Activated CD4-positive, alpha-beta T cell treated with anti-CD3 and anti-CD28 coated beads for 36 hours (primary cell): ENCODE measurements around the gene PRR13. TPM values are rescaled to one million over a fixed set of nuclear protein-coding genes. Genes with fewer than 3 reads are reported as not detected.
"Not testable (repeated sequence)": the region's sequence is repeated elsewhere in the genome, so short reads cannot be mapped to it uniquely, and the experiment has no call there.

Experiments used
- ATAC-seq: fragments of 200-7000 bp; cut with Tn5 transposase; one replicate; pipeline ENCODE4 v1.10.0; 2021; ENCODE audit warnings: mild to moderate bottlenecking, moderate library complexity
- CTCF ChIA-PET: fragments of 350-600 bp; sonication (Branson Sonifier 250); formaldehyde crosslinking; loops from one replicate; lab custom pipeline; 2021; ENCODE audit warnings: antibody characterized with exemption; lab: Charles Lee
- POLR2A ChIA-PET: fragments of 350-600 bp; sonication (Branson Sonifier 250); formaldehyde crosslinking; loops from one replicate; lab custom pipeline; 2021; ENCODE audit warnings: antibody characterized with exemption, inconsistent platforms; lab: Charles Lee
- DNase-seq: peaks from one replicate; pipeline ENCODE4 v3.0.0-alpha.2; 2020
- H3K27ac Mint-ChIP-seq: one replicate; pipeline ENCODE4 v1.8.0; 2021; ENCODE audit warnings: mixed read lengths
- H3K27me3 Mint-ChIP-seq: one replicate; pipeline ENCODE4 v1.8.0; 2021; ENCODE audit warnings: mixed read lengths
- H3K36me3 Mint-ChIP-seq: one replicate; pipeline ENCODE4 v1.8.0; 2021; ENCODE audit warnings: low read depth, mixed read lengths
- H3K4me1 Mint-ChIP-seq: one replicate; pipeline ENCODE4 v1.8.0; 2021; ENCODE audit warnings: mixed read lengths
- H3K4me3 Mint-ChIP-seq: one replicate; pipeline ENCODE4 v1.8.0; 2021; ENCODE audit warnings: mild to moderate bottlenecking, moderate library complexity, mixed read lengths
- H3K9me3 Mint-ChIP-seq: one replicate; pipeline ENCODE4 v1.8.0; 2021; ENCODE audit warnings: low read depth, mixed read lengths
- intact Hi-C, 2 experiments: fragments of 100-400 bp; cut with DNase I in 1 of 2; cut with micrococcal nuclease in 1 of 2; formaldehyde crosslinking; loops; one replicate each; pipeline versions ENCODE4 v1.14.2 to v1.15.1; 2022 to 2024; cut with DNase I, micrococcal nuclease
- total RNA-seq, 2 experiments: library from RNA; stranded (reverse); gene quantifications; one replicate each; pipeline ENCODE4 v1.2.3, GENCODE V29; 2021

The PRR13 gene
- 100 to 1,000 TPM; 250 to 266 TPM for total RNA-seq

- intact Hi-C loops: loop anchor here (1.0 kb wide), 12 partner anchors 10 to 435 kb away; partner anchors contain the start of genes AAAS (in 1 of the 2), CSAD (in 1 of the 2), EIF4B (in 1 of the 2) and PFDN5 (in 1 of the 2)
These were observed at the start of gene PRR13 for GRCh38 chr12:53441040-53441833. TSS of gene PRR13 (plus strand) at chr12:53441734. CDS start at chr12:53442715, 981 bp downstream.

DNA sequence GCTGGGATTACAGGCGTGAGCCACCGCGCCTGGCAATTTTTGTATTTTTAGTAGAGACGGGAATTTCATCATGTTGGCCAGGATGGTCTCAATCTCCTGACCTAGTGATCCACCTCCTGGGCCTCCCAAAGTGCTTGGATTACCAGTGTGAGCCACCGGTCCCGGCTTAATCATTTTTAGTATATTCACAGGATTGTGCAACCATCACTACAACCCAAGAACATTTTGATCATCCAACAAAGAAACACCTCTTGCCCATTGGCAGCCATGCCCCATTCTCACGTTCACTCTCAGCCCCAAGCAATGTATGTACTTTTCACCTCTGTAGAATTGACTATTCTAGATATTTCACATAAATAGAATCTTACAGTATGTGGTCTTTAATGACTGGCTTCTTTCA, 41.6 kb upstream of the PRR13 start:
- no peak for DNase-seq
- H3K9me3 Mint-ChIP-seq: no peaks in the 10 kb centered on the region
- H3K27ac Mint-ChIP-seq: no peak overlapping the region
- ChIA-PET CTCF (no interaction called here), POLR2A (no interaction called here)
- no peaks in the 10 kb centered on the region for H3K27me3 Mint-ChIP-seq
- no peak overlapping the region for H3K4me3 Mint-ChIP-seq
- H3K4me1 Mint-ChIP-seq: peaks cover 10% of the 10 kb centered on the region
- ATAC-seq: no peak
- intact Hi-C loops: no loop called here
- peaks cover 16% of the 10 kb centered on the region for H3K36me3 Mint-ChIP-seq

More at GRCh38 chr12:53441040-53441833, at the start of gene PRR13:
- Mint-ChIP-seq H3K4me1 (peaks cover 30% of the 10 kb centered on the region), H3K36me3 (peaks cover 26% of the 10 kb centered on the region), H3K27ac (peak within 1 kb of the TSS; percentile 95), H3K9me3 (no peaks in the 10 kb centered on the region), H3K27me3 (no peaks in the 10 kb centered on the region), H3K4me3 (peak within 1 kb of the TSS; percentile 92)
- DNase-seq (peak; percentile 100), ATAC-seq (peak; percentile 99)
- POLR2A ChIA-PET: interaction anchor here (0.5 to 1.0 kb wide), 4 partner anchors 21 to 47 kb away, joined by 3 to 4 read pairs (median 3); no protein-coding TSS in a partner anchor
- CTCF ChIA-PET: interaction anchor here (0.6 to 2.1 kb wide), 8 partner anchors 10 to 120 kb away, joined by 3 to 15 read pairs (median 3); partner anchors contain the start of gene AAAS

DNA sequence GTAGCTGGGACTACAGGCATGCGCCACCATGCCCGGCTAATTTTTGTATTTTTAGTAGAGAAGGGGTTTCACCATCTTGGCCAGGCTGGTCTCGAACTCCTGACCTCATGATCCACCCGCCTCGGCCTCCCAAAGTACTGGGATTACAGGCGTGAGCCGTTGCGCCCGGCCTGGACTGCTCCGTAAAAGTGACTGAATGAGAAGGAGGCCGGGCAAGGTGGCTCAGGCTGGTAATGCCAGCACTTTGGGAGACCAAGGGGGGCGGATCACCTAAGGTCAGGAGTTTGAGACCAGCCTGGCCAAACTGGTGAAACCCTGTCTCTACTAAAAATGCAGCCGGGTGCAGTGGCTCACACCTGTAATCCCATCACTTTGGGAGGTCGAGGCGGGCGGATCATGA, 39.2 kb upstream of the PRR13 start:
- DNase-seq, POLR2A ChIA-PET, intact Hi-C loops, H3K4me3 Mint-ChIP-seq, H3K4me1 Mint-ChIP-seq, ATAC-seq, H3K9me3 Mint-ChIP-seq, H3K27me3 Mint-ChIP-seq, H3K27ac Mint-ChIP-seq: not testable (repeated sequence)
- peaks cover 20% of the 10 kb centered on the region for H3K36me3 Mint-ChIP-seq
- CTCF ChIA-PET: interaction anchor here (1.1 to 1.9 kb wide), 3 partner anchors 19 to 57 kb away, joined by 3 to 6 read pairs (median 5); no protein-coding TSS in a partner anchor

DNA sequence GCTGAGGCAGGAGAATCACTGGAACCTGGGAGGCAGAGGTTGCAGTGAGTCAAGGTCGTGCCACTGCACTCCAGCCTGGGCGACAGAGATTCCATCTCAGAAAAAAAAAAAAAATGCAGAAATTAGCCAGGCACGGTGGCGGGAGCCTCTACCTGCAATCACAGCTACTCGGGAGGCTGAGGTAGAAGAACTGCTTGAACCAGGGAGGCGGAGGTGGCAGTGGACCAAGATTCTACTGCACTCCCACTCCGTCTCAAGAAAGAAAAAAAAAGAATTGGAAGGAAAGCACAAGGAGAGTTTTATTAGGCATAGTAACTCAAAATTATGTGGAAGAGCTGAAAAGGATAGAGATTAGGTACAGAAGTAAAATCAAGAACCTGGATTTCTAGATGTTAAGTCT, 38.7 kb upstream of the PRR13 start:
- POLR2A ChIA-PET: no interaction called here
- peaks cover 3% of the 10 kb centered on the region for H3K4me1 Mint-ChIP-seq
- ATAC-seq: no peak
- CTCF ChIA-PET: interaction anchor here (0.7 to 1.2 kb wide), 2 partner anchors 8 to 15 kb away, joined by 3 read pairs; no protein-coding TSS in a partner anchor
- intact Hi-C loops: no loop called here
- H3K9me3 Mint-ChIP-seq: no peaks in the 10 kb centered on the region
- no peak for DNase-seq
- peaks cover 20% of the 10 kb centered on the region for H3K36me3 Mint-ChIP-seq
- H3K27ac Mint-ChIP-seq: no peak overlapping the region
- H3K4me3 Mint-ChIP-seq: no peak overlapping the region
- H3K27me3 Mint-ChIP-seq: no peaks in the 10 kb centered on the region

GRCh38 chr12:53410951-53411350, 30.6 kb upstream of the PRR13 start:
- DNase-seq (no peak), ATAC-seq (no peak)
- intact Hi-C loops: no loop called here
- POLR2A ChIA-PET: no interaction called here
- Mint-ChIP-seq H3K27me3 (no peaks in the 10 kb centered on the region), H3K4me1 (peaks cover 39% of the 10 kb centered on the region), H3K4me3 (no peak overlapping the region), H3K36me3 (peaks cover 46% of the 10 kb centered on the region), H3K27ac (no peak overlapping the region), H3K9me3 (no peaks in the 10 kb centered on the region)
- CTCF ChIA-PET: interaction anchor here (1.1 to 3.2 kb wide), 3 partner anchors 10 to 59 kb away, joined by 3 to 11 read pairs (median 5); partner anchors contain the start of gene AMHR2

DNA sequence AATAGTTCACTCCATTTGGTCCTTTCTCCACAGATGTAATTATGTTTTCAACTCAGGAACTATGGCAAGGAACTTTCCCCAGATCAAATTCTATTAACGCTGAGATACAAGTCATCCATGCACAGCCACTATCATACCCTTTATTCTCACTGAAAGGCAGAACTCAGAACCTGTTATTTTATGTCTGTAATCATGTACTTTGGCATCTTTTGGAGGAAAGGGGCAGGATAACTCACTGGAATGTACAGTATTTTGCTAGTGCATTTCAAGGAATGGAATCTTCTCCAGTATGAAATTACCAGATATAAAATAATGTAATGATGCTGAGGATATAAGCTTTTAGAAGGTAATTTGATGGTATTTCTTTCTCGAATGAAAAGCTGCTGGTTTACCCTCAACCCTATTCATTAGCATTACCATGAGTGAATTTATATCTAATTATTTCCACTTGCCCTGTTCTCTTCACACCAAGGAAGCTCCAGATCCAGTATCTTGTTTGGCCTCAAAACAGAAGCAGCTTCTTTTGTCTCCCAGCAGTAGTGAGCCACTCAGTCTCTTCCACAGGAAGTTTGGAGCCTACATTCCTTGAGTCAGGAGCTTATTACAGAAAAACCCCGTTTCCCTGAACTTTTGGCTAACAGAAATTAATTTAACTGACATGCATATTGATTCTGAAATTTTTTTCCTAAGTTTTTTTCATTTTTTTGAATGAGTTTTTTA, 27.9 kb upstream of the PRR13 start:
- Mint-ChIP-seq H3K27ac (peak overlapping the region; percentile 58), H3K9me3 (no peaks in the 10 kb centered on the region), H3K36me3 (peaks cover 39% of the 10 kb centered on the region), H3K4me1 (peaks cover 58% of the 10 kb centered on the region), H3K27me3 (no peaks in the 10 kb centered on the region), H3K4me3 (no peak overlapping the region)
- ATAC-seq (no peak), DNase-seq (no peak)
- POLR2A ChIA-PET: no interaction called here
- CTCF ChIA-PET: interaction anchor here (0.8 to 5.7 kb wide), 5 partner anchors 18 to 61 kb away, joined by 3 to 43 read pairs (median 4); no protein-coding TSS in a partner anchor
- intact Hi-C loops: loop anchor here in 1 of 2 experiments (2.0 kb wide), 1 partner anchor 17 kb away; no protein-coding TSS in a partner anchor

GRCh38 chr12:53414756-53415417, 26.6 kb upstream of the PRR13 start:
- H3K27ac Mint-ChIP-seq: no peak overlapping the region
- no peak for DNase-seq

DNA sequence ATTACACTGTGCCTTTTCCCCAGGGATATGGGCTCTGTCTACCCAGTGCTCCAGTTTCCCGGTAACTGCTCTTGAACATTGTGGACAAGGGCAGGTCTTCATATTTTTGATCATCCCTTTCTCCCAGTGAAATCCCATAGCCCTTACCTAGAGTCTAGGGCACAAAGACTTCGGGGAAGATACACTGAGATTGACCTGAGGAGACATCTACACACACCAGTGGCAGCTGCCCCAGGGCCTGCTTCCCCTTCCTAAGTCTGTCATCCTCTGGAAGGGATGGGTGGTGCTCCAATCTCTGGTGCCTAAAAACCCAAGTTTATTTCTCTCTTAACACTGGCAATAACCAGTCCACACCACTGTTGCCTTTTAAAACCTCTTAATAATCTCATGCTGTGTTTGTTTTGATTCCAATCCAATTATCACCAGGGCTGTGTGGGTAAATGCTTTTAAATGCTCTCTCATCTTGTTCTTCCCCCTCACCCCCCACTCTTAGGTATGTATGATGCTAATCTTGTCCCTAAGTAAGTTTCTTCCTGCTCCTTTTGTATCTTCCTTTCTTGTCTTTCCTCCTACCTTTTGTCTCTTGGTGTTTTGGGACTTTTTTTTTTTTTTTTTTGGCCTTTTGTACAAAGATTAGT, 25.7 kb upstream of the PRR13 start:
- intact Hi-C loops, H3K9me3 Mint-ChIP-seq, ATAC-seq, POLR2A ChIA-PET, H3K27me3 Mint-ChIP-seq, H3K27ac Mint-ChIP-seq, H3K4me3 Mint-ChIP-seq, DNase-seq: not testable (repeated sequence)
- Mint-ChIP-seq H3K36me3 (peaks cover 25% of the 10 kb centered on the region), H3K4me1 (peaks cover 68% of the 10 kb centered on the region)
- CTCF ChIA-PET: interaction anchor here (0.5 to 5.7 kb wide), 3 partner anchors 32 to 117 kb away, joined by 3 to 43 read pairs (median 3); partner anchors contain the start of gene MYG1

More at GRCh38 chr12:53414756-53415417, 26.6 kb upstream of the PRR13 start:
- ChIA-PET CTCF (interaction anchor here (0.6 to 5.7 kb wide), 6 partner anchors 19 to 91 kb away, joined by 3 to 43 read pairs (median 4); no protein-coding TSS in a partner anchor), POLR2A (interaction anchor here (0.5 to 0.8 kb wide), 3 partner anchors 23 to 63 kb away, joined by 3 read pairs; no protein-coding TSS in a partner anchor)
- Mint-ChIP-seq H3K27me3 (no peaks in the 10 kb centered on the region), H3K4me3 (no peak overlapping the region), H3K9me3 (no peaks in the 10 kb centered on the region), H3K36me3 (peaks cover 31% of the 10 kb centered on the region), H3K4me1 (peaks cover 66% of the 10 kb centered on the region)
- intact Hi-C loops: no loop called here
- ATAC-seq: no peak

- ChIA-PET CTCF (interaction anchor here (0.6 to 5.7 kb wide), 13 partner anchors 11 to 351 kb away, joined by 3 to 43 read pairs (median 5); partner anchors contain the start of gene AAAS), POLR2A (interaction anchor here (0.6 to 0.9 kb wide), 4 partner anchors 38 to 863 kb away, joined by 3 to 5 read pairs (median 4); partner anchors contain the start of genes HNRNPA1, SP1 and TARBP2)
- Mint-ChIP-seq H3K27ac (peak overlapping the region; percentile 30), H3K36me3 (peaks cover 14% of the 10 kb centered on the region), H3K4me1 (peaks cover 65% of the 10 kb centered on the region)
- H3K4me3 Mint-ChIP-seq, H3K9me3 Mint-ChIP-seq, H3K27me3 Mint-ChIP-seq: not testable (repeated sequence)
- DNase-seq (peak; percentile 48), ATAC-seq (peak; percentile 46)
- intact Hi-C loops: loop anchor here in 1 of 2 experiments (1.0 kb wide), 1 partner anchor 37 kb away; the partner anchor contains the start of gene SP1
These were observed 24.2 kb upstream of the PRR13 start for GRCh38 chr12:53417291-53417816.

DNA sequence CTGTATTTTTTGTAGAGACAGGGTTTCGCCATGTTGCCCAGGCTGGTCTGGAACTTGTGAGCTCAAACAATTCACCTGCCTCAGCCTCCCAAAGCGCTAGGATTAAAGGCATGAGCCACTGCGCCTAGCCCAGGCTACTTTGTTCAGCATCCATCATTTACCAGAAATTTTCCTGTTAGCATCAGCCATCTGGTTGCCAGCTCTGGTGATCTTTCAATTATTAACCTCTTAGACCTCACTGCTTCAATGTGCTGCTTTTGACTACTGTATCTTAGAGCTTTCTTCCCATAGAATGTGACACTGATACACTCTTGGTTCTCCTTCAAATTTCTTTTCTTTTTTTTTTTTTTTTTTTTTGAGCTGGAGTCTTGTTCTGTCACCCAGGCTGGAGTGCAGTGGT, 23.3 kb upstream of the PRR13 start:
- no peaks in the 10 kb centered on the region for H3K27me3 Mint-ChIP-seq
- no peak overlapping the region for H3K4me3 Mint-ChIP-seq
- CTCF ChIA-PET: interaction anchor here (0.8 to 5.7 kb wide), 10 partner anchors 15 to 352 kb away, joined by 3 to 43 read pairs (median 4); partner anchors contain the start of gene AAAS
- peaks cover 9% of the 10 kb centered on the region for H3K36me3 Mint-ChIP-seq
- intact Hi-C loops: no loop called here
- POLR2A ChIA-PET: interaction anchor here (0.6 to 0.9 kb wide), 3 partner anchors 62 to 83 kb away, joined by 3 read pairs; partner anchors contain the start of gene TARBP2
- no peaks in the 10 kb centered on the region for H3K9me3 Mint-ChIP-seq
- no peak for DNase-seq
- no peak for ATAC-seq
- H3K27ac Mint-ChIP-seq: no peak overlapping the region
- peaks cover 58% of the 10 kb centered on the region for H3K4me1 Mint-ChIP-seq
